ENCODE results near the gene GUCY2D.

GUCY2D gene

DNA sequence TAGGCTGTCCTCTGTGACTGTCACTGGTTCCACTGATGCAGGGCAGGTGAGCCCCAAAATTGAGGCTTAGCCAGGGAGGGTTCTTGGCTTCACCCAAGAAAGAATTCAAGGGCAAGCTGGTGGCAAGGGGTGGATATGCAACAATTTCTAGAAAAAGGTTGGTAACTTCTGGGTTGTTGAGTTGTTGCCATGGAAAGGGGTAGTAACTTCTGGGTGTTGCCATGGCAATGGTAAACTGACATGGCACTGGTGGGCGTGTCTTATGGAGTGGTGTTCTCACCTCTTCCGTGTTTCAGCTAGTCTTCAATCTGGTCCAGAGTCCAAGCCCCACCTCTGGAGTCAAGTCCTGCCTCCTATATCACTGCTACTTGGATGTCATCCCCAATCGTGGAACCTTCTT, 9.5 kb upstream of the GUCY2D start:
- DNase-seq (ENCODE audit: low read depth): no peak
- TF ChIP-seq, protein P1, sequence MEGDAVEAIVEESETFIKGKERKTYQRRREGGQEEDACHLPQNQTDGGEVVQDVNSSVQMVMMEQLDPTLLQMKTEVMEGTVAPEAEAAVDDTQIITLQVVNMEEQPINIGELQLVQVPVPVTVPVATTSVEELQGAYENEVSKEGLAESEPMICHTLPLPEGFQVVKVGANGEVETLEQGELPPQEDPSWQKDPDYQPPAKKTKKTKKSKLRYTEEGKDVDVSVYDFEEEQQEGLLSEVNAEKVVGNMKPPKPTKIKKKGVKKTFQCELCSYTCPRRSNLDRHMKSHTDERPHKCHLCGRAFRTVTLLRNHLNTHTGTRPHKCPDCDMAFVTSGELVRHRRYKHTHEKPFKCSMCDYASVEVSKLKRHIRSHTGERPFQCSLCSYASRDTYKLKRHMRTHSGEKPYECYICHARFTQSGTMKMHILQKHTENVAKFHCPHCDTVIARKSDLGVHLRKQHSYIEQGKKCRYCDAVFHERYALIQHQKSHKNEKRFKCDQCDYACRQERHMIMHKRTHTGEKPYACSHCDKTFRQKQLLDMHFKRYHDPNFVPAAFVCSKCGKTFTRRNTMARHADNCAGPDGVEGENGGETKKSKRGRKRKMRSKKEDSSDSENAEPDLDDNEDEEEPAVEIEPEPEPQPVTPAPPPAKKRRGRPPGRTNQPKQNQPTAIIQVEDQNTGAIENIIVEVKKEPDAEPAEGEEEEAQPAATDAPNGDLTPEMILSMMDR (conservative IDR thresholded peaks at IDR 0.05; ENCODE audit: low read length): no peak
- H3K4me3 ChIP-seq (ENCODE audit: low read length): no peak overlapping the region

GRCh38 chr17:7993972-7994589, 8.3 kb upstream of the GUCY2D start:
- TF ChIP-seq, protein P1 (conservative IDR thresholded peaks at IDR 0.05; ENCODE audit: low read length): no peak
- no peak overlapping the region for H3K4me3 ChIP-seq (ENCODE audit: low read length)
- DNase-seq (ENCODE audit: low read depth): no peak

DNA sequence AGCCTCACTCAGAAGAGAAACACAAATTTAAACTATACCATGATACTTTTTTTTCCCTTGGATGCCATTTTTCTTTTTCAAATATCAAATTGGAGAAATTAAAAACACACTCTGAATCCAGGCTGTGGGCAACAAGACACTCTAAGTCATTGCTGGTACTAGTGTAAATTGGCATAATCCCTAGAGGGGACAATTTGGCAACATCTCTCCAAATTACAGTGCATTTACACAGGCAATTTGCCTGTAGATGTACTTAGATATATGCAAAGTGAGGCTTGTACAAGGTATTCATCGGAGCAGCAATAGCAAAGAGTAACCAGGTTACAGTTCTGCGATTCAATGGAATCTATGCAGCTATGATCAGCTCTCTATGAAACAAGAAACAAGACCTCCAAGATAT, 6.7 kb upstream of the GUCY2D start:
- TF ChIP-seq, protein P1 (conservative IDR thresholded peaks at IDR 0.05; ENCODE audit: low read length): no peak
- H3K4me3 ChIP-seq (ENCODE audit: low read length): no peak overlapping the region
- DNase-seq (ENCODE audit: low read depth): no peak

DNA sequence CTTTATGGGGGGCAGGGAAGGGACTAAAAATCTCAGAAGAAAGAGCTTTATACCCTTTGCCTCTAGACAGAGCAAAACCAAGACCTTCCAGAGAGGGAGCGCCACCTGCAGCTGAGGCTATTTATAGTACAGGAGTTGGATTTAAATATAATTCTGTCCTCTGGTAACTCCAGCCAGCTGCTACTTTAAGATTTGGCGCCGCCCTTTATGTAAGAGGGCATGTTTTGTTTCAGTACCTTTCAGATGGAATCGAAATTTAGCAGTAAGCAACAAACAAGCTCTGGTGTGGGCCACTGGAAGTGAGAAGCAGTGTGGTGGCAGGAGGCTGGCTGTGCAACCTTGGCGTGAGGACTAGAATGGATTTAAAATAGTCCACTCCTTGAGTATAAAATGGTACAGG, 5.2 kb upstream of the GUCY2D start:
- H3K4me3 ChIP-seq (ENCODE audit: low read length): no peak overlapping the region
- TF ChIP-seq, protein P1 (conservative IDR thresholded peaks at IDR 0.05; ENCODE audit: low read length): peak; percentile 47
- peak; percentile 22 for DNase-seq (ENCODE audit: low read depth)

- DNase-seq (ENCODE audit: low read depth): no peak
- TF ChIP-seq, protein P1 (conservative IDR thresholded peaks at IDR 0.05; ENCODE audit: low read length): no peak
- H3K4me3 ChIP-seq (ENCODE audit: low read length): no peak overlapping the region
Observed at GRCh38 chr17:8002721-8003593, 542 bp downstream of the GUCY2D start.

- H3K4me3 ChIP-seq (ENCODE audit: low read length): no peak overlapping the region
- DNase-seq (ENCODE audit: low read depth): no peak
- TF ChIP-seq, protein P1 (conservative IDR thresholded peaks at IDR 0.05; ENCODE audit: low read length): no peak
Observed at GRCh38 chr17:8003594-8004181, 1.3 kb downstream of the GUCY2D start.
